Heart left ventricle (tissue), 16 donors: Measurements from ENCODE around the gene SCRT2. TPM values are rescaled to one million over a fixed set of nuclear protein-coding genes. Genes with fewer than 3 reads are reported as not detected.
"Not testable (repeated sequence)": the region's sequence is repeated elsewhere in the genome, so short reads cannot be mapped to it uniquely, and the experiment has no call there.

Experiments
- ATAC-seq, 4 donors: fragments of 200-7000 bp; cut with Tn5 transposase; one replicate each; pipeline ENCODE4 v1.9.1; 2020 to 2022; ENCODE audit warnings: moderate library complexity in 4 of 4, mild to moderate bottlenecking in 3 of 4, moderate number of reproducible peaks in 1 of 4
- DNase-seq, 5 donors: peaks; one replicate each; pipeline ENCODE4 v3.0.0-alpha.2; 2020
- H3K27ac ChIP-seq, 12 donors: fragments of 200-600 bp; sonication (generic) in 4 of 12; one replicate each; pipeline versions ENCODE4 v1.5.0 to v1.8.0; 2016 to 2022; ENCODE audit warnings: mild to moderate bottlenecking in 2 of 12
- H3K27me3 ChIP-seq, 9 donors: fragments of 200-600 bp; sonication (generic) in 2 of 9; one replicate each; pipeline versions ENCODE4 v1.5.1 to v1.8.0; 2016 to 2022; ENCODE audit warnings: mild to moderate bottlenecking in 3 of 9
- H3K36me3 ChIP-seq, 9 donors: fragments of 200-600 bp; sonication (generic) in 2 of 9; one replicate each; pipeline versions ENCODE4 v1.5.0 to v1.8.0; 2018 to 2022; ENCODE audit warnings: mild to moderate bottlenecking in 2 of 9
- H3K4me1 ChIP-seq, 12 donors: fragments of 200-600 bp; sonication (generic) in 4 of 12; one replicate each; pipeline versions ENCODE4 v1.5.0 to v1.8.0; 2016 to 2022; ENCODE audit warnings: mild to moderate bottlenecking in 3 of 12
- H3K4me3 ChIP-seq, 12 donors: fragments of 200-600 bp; sonication (generic) in 4 of 12; one replicate each; pipeline versions ENCODE4 v1.5.0 to v1.8.0; 2017 to 2022; ENCODE audit warnings: mild to moderate bottlenecking in 9 of 12, moderate library complexity in 4 of 12
- H3K9me3 ChIP-seq, 12 donors: fragments of 200-600 bp; sonication (generic) in 4 of 12; one replicate each; pipeline versions ENCODE4 v1.5.0 to v1.8.0; 2016 to 2022; ENCODE audit warnings: mild to moderate bottlenecking in 1 of 12
- POLR2A ChIP-seq, 2 donors: fragments of 450-650 bp; IDR thresholded peaks; one replicate each; pipeline ENCODE4 v1.6.1; 2017; ENCODE audit warnings: antibody characterized with exemption in 2 of 2, mild to moderate bottlenecking in 2 of 2, moderate library complexity in 2 of 2
- WGBS, 4 donors: extraction: QIAGEN DNeasy Blood & Tissue Kit in 2 of 4; methylation state at CpG; one replicate each; pipeline versions ENCODE4 v1.1.5 to v1.1.7; 2013 to 2018; 5-methylcytosine and 5-hydroxymethylcytosine counted together
- intact Hi-C, 10 donors: fragments of 100-400 bp; cut with DNase I; formaldehyde crosslinking; loops; one replicate each; pipeline versions ENCODE4 v1.11.1 to v1.14.2; 2022
- polyA plus RNA-seq, 2 donors: library from polyadenylated mRNA; stranded (reverse); fragments of 200-250 nt; gene quantifications; one replicate each; pipeline ENCODE4 v1.2.3, GENCODE V29; 2013
- total RNA-seq, 9 donors: library from RNA; depleted of rRNA in 2 of 9; stranded (reverse); fragments of >200 nt in 2 of 9; fragmentation: NEBNext Ultra II Directional in 3 of 9; extraction: Animal tissue kit (Norgen Biotek cat#: 25700) in 3 of 9; gene quantifications; one replicate each; pipeline versions ENCODE4 v1.1.0 to v1.2.4, GENCODE V29; 2016 to 2023
- TF ChIP-seq, protein P1 (sequence below), 12 donors: fragments of 200-600 bp; sonication (generic) in 4 of 12; IDR thresholded peaks; one replicate each; pipeline versions ENCODE4 v1.5.0 to v1.8.0; 2018 to 2022; ENCODE audit warnings: antibody characterized with exemption in 12 of 12, mild to moderate bottlenecking in 5 of 12
- donor health status: ischemic (EF 13 %, LVEDD 7.1; RV severe dilation, severe dysfunction).
- donor health status: healthy with polysubstance abuse.
- donor health status: DM: no; HTN: yes; CAD: no.
- donor health status: DM: no; HTN: no; CAD: no.
- donor health status: ischemic (EF 25% LVEDD 6.9; RV normal size, moderate dysfunction).
- donor health status: ischemic (EF 25% LVEDD 5.7; RV mildly dilated, moderate dysfunction).
- donor health status: healthy.
- donor health status: DM: yes; HTN: yes; CAD: no.
- donor health status: ischemic (EF 35%, LVEDD 5.7; RV mildly dilated, moderate dysfunction).
- donor health status: nonischemic (EF 11% LVEDD 7.7; RV severe dilation, severe dysfunction).
- donor health status: DM: yes; HTN: yes; CAD: no.
- donor health status: PGD.
- donor health status: ischemic (EF 29% LVEDD 5.4; RV normal size, mild dysfunction).
- donor health status: nonischemic (EF 23%, LVEDD 6.1; RV moderate dilation, normal function).

Gene SCRT2
- total and polyA plus RNA-seq, 11 donors: not detected

DNA sequence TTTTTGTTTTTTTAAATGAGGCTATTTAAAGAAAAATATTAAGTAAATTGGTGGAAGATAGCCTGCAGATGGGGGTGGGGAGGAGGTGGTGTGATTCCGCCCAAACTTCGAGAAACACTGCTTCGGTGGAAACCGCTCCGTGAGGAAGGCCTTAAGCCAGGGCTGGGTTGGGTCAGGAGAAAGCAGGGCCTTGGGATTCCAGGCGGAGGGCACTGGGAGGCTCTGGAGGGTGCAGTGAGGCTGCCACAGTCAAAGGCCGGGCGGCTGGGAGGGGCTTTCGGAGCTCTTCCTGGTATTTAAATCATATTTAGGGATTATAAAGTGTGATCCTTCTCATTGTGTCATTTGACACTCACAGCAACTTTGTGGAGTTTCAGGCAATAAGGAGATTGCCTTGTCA lies 22.2 kb upstream of the SCRT2 start:
- WGBS, 4 donors: 78 to 85% (median 81%) methylated on average over 9 of the region's 9 CpGs
- H3K27me3 ChIP-seq: no peaks in the 10 kb centered on the region
- no peak for ATAC-seq

DNA sequence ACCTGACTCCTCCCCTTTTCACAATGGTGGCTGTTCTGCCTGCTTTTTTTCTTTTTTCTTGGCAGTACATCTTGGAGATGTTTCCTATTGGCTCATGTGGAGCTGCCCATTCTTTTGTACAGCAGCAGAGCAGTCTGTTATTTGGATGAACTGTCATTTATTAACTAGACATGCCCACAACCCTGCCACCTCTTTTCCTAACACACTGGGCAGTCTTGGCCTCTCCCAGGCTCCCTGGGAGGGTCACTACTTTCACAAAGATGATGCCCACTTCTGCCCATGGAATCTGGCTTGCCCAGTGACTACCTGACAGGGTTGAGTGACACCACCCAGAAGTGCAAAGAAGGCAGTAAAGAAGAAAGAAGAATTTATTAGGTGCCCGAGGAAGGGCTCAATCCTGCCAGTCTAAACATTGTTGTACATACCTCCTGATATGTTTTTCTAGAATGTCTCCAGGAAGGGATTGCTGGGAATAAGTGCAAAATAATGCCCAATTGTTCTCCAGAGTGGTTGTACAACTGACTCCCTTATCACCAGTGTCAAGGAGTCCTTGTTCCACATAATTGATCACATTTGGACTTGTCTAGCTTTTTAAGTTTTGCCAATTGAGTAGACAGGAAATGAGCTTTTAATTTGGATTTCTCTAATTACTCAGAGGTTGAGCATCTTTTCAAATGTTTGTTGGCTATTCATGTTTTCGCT lies 19.7 kb upstream of the SCRT2 start:
- Histone ChIP-seq H3K36me3 (no peaks in the 10 kb centered on the region), H3K4me1 (peaks cover 0 to 11% (median 3%) of the 10 kb centered on the region in 12 donors), H3K4me3 (no peak overlapping the region), H3K27ac (no peak overlapping the region), H3K27me3 (peaks cover 0 to 3% (median 0%) of the 10 kb centered on the region in 9 donors), H3K9me3 (no peaks in the 10 kb centered on the region)
- ATAC-seq (no peak), DNase-seq (no peak)
- intact Hi-C loops: no loop called here
- no peak for TF ChIP-seq POLR2A (IDR thresholded peaks at IDR 0.05)
- TF ChIP-seq, protein P1, sequence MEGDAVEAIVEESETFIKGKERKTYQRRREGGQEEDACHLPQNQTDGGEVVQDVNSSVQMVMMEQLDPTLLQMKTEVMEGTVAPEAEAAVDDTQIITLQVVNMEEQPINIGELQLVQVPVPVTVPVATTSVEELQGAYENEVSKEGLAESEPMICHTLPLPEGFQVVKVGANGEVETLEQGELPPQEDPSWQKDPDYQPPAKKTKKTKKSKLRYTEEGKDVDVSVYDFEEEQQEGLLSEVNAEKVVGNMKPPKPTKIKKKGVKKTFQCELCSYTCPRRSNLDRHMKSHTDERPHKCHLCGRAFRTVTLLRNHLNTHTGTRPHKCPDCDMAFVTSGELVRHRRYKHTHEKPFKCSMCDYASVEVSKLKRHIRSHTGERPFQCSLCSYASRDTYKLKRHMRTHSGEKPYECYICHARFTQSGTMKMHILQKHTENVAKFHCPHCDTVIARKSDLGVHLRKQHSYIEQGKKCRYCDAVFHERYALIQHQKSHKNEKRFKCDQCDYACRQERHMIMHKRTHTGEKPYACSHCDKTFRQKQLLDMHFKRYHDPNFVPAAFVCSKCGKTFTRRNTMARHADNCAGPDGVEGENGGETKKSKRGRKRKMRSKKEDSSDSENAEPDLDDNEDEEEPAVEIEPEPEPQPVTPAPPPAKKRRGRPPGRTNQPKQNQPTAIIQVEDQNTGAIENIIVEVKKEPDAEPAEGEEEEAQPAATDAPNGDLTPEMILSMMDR (IDR thresholded peaks at IDR 0.05): no peak
- 63 to 86% (median 76%) methylated on average over 2 of the region's 2 CpGs for WGBS, 4 donors

More for the DNA sequence above, 22.2 kb upstream of the SCRT2 start:
- H3K4me3 ChIP-seq: no peak overlapping the region
- peaks cover 0 to 25% (median 3%) of the 10 kb centered on the region in 12 donors for H3K4me1 ChIP-seq
- H3K36me3 ChIP-seq: no peaks in the 10 kb centered on the region
- H3K9me3 ChIP-seq: no peaks in the 10 kb centered on the region
- intact Hi-C loops: no loop called here
- H3K27ac ChIP-seq: no peak overlapping the region
- no peak for TF ChIP-seq POLR2A (IDR thresholded peaks at IDR 0.05)
- TF ChIP-seq, protein P1 (IDR thresholded peaks at IDR 0.05): no peak
- no peak for DNase-seq

DNA sequence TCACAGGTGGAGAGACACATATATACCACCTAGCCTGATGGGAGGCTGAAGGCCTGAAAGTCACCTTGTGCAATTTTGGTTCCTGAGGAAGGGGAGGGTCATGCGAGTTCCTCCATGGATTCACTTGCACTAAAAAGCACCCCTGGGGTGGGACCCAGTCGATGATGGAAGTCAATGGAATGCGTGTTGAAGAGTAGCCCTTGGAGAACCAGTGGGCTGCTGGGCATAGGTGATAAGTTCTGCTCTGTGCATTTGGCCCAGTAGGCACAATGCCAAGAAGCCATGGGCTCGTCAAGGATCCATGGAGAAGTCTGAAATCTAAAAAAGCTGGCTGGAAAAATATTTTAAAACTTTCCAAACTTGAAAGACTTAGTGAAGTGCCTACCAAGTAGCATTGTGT lies 18.9 kb upstream of the SCRT2 start:
- TF ChIP-seq POLR2A (IDR thresholded peaks at IDR 0.05): no peak
- TF ChIP-seq, protein P1 (IDR thresholded peaks at IDR 0.05): no peak
- DNase-seq (no peak), ATAC-seq (no peak)
- Histone ChIP-seq H3K9me3 (peaks cover 0 to 2% (median 0%) of the 10 kb centered on the region in 12 donors), H3K4me1 (peaks cover 0 to 4% (median 1%) of the 10 kb centered on the region in 12 donors), H3K27me3 (peaks cover 0 to 8% (median 0%) of the 10 kb centered on the region in 9 donors), H3K27ac (no peak overlapping the region), H3K36me3 (no peaks in the 10 kb centered on the region), H3K4me3 (no peak overlapping the region)
- 57 to 72% (median 66%) methylated on average over 4 of the region's 4 CpGs for WGBS, 4 donors
- intact Hi-C loops: no loop called here

DNA sequence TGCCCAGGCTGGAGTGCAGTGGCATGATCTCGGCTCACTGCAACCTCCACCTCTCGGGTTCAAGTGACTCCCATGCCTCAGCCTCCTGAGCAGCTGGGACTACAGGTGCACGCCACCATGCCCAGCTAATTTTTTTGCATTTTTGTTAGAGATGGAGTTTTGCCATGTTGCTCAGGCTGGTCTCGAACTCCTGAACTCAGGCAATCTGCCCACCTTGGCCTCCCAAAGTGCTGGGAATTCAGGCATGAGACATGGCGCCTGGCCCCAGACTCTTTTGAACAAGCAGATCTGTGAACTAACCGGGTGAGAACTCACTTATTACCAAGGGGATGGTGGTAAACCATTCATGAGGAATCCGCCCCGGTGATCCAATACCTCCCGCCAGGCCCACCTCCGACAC lies 18.2 kb upstream of the SCRT2 start:
- H3K9me3 ChIP-seq, DNase-seq, H3K27ac ChIP-seq, H3K4me3 ChIP-seq, intact Hi-C loops, H3K36me3 ChIP-seq, H3K4me1 ChIP-seq, ATAC-seq: not testable (repeated sequence)
- WGBS, 4 donors: 89 to 95% (median 92%) methylated on average over 10 of the region's 10 CpGs
- H3K27me3 ChIP-seq: peaks cover 0 to 11% (median 0%) of the 10 kb centered on the region in 9 donors
